Endodermal cell (in vitro differentiated cells): ENCODE data around the gene ATP6V1G1. TPM values are rescaled to one million over a fixed set of nuclear protein-coding genes. Genes with fewer than 3 reads are reported as not detected.

Experiments used
- DNase-seq: peaks from one replicate; pipeline ENCODE4 v3.0.0-alpha.2; 2017
- H3K27ac ChIP-seq: 2 replicates; pipeline ENCODE4 v1.5.1; 2013; ENCODE audit warnings: mild to moderate bottlenecking, low read depth, low read length, moderate library complexity
- H3K27me3 ChIP-seq: 2 replicates; pipeline ENCODE4 v1.6.1; 2013; ENCODE audit warnings: mild to moderate bottlenecking, low read length, moderate library complexity; ENCODE audit not compliant: insufficient read depth, control insufficient read depth, poor library complexity, severe bottlenecking
- H3K36me3 ChIP-seq: 2 replicates; pipeline ENCODE4 v1.7.0; 2013; ENCODE audit warnings: mild to moderate bottlenecking, low read length, moderate library complexity; ENCODE audit not compliant: control insufficient read depth, insufficient read depth
- H3K4me1 ChIP-seq: one replicate; pipeline ENCODE4 v1.7.0; 2013; ENCODE audit warnings: low read length; ENCODE audit not compliant: control insufficient read depth, insufficient read depth
- H3K4me3 ChIP-seq: 2 replicates; pipeline ENCODE4 v1.5.1; 2013; ENCODE audit warnings: mild to moderate bottlenecking, low read length, moderate library complexity
- H3K9ac ChIP-seq: 2 replicates; pipeline ENCODE4 v1.6.1; 2013; ENCODE audit warnings: mild to moderate bottlenecking, low read length, moderate library complexity; ENCODE audit not compliant: poor library complexity, severe bottlenecking; ENCODE audit errors: extremely low read depth
- H3K9me3 ChIP-seq: 2 replicates; pipeline ENCODE4 v1.6.1; 2013; ENCODE audit warnings: mild to moderate bottlenecking, low read length, moderate library complexity; ENCODE audit not compliant: control insufficient read depth
- H3K27ac Mint-ChIP-seq: 2 replicates; pipeline ENCODE4 v1.8.0; 2020; ENCODE audit warnings: mixed read lengths
- H3K27me3 Mint-ChIP-seq: 2 replicates; pipeline ENCODE4 v1.8.0; 2021; ENCODE audit warnings: mild to moderate bottlenecking, mixed read lengths; ENCODE audit not compliant: insufficient read depth
- H3K36me3 Mint-ChIP-seq: 2 replicates; pipeline ENCODE4 v1.8.0; 2020; ENCODE audit warnings: low read depth, mixed read lengths
- H3K4me1 Mint-ChIP-seq: 2 replicates; pipeline ENCODE4 v1.8.0; 2020; ENCODE audit warnings: mixed read lengths
- H3K4me3 Mint-ChIP-seq: 2 replicates; pipeline ENCODE4 v1.8.0; 2020; ENCODE audit warnings: mild to moderate bottlenecking, moderate library complexity, mixed read lengths
- H3K9me3 Mint-ChIP-seq: 2 replicates; pipeline ENCODE4 v1.8.0; 2020; ENCODE audit warnings: mild to moderate bottlenecking, mixed read lengths
- CTCF ChIP-seq: fragments of 200-600 bp; sonication (generic); conservative IDR thresholded peaks from 2 replicates; pipeline ENCODE4 v1.5.0; 2021; ENCODE audit warnings: antibody characterized with exemption, mild to moderate bottlenecking
- WGBS, 2 experiments: methylation state at CpG; one replicate each; pipeline versions ENCODE4 v1.1.5 to v1.1.7; 2013; ENCODE audit warnings: missing lambda C conversion rate in 2 of 2, mixed read lengths in 1 of 2; ENCODE audit not compliant: insufficient coverage in 1 of 2, insufficient read length in 1 of 2; 5-methylcytosine and 5-hydroxymethylcytosine counted together
- total RNA-seq, 2 donors: library from RNA; stranded (reverse); fragmentation: NEBNext Ultra II Directional in 1 of 2; extraction: Animal tissue kit (Norgen Biotek cat#: 25700) in 1 of 2; gene quantifications; 2 replicates in 1 of 2; 3 replicates in 1 of 2; pipeline ENCODE4 v1.2.1, GENCODE V29; 2021

ATP6V1G1 gene
- total RNA-seq, 2 donors from 2014 or later: 123 TPM

DNA sequence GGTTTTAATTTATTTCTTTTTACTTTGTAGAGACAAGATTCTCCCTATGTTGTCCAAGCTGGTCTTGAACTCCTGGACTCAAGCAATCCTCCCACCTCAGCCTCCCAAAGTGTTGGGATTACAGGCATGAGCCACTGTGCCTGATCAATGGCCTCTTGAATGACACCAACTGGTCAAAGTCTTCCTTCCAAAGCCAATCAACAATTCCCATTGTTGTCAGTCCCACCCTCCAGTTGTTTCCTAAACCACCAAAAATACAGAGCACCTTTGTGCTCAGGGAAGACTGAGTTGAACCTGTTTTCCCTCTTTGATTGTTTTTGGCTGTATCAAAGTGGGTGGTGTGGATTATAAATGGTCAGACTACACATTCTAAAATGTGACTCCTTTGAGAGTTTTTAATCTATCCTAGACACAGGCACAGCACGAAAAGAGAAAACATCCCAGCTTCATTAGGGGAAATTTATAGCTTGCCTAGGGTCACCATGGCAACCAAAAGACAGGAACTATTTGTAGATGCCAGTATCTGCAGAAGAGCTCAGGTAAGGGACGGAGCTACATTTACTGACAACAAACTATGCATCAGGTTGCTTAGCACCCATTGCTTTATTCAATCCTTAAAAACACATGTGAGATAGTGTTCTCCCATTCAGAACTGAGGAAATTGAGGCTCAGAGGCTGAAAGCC, 27.6 kb upstream of the ATP6V1G1 start:
- H3K9ac ChIP-seq: no peak overlapping the region
- peaks cover 5% of the 10 kb centered on the region for H3K9me3 Mint-ChIP-seq
- no peaks in the 10 kb centered on the region for H3K27me3 ChIP-seq
- no peaks in the 10 kb centered on the region for H3K27me3 Mint-ChIP-seq
- no peaks in the 10 kb centered on the region for H3K36me3 Mint-ChIP-seq
- H3K27ac Mint-ChIP-seq: no peak overlapping the region
- no peak overlapping the region for H3K4me3 ChIP-seq
- H3K9me3 ChIP-seq: peaks cover 7% of the 10 kb centered on the region
- no peak overlapping the region for H3K27ac ChIP-seq
- H3K4me3 Mint-ChIP-seq: no peak overlapping the region
- no peaks in the 10 kb centered on the region for H3K36me3 ChIP-seq
- DNase-seq: no peak
- WGBS, 2 experiments: 83 to 87% methylated on average over 2 of the region's 2 CpGs
- TF ChIP-seq CTCF: no peak
- peaks cover 13% of the 10 kb centered on the region for H3K4me1 ChIP-seq
- H3K4me1 Mint-ChIP-seq: peaks cover 24% of the 10 kb centered on the region

DNA sequence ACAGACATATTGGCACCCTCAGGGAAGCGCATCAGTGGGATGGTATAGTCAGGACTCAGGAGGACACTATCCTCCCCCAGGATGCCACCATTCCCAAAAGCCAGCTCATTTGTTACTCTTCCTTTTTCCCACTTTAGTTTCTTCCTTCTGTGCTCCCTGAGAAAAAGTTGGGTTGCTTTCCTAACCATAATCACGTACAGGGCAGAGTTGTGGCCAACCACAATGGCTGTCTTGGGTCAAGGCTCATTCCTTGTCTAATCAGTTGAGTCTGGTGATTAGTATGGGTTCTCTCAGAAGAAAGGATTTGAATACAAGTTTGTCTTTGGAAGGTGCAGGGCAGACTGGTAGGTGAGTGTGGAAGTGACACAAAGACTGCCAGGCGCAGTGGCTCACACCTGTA, 26.6 kb upstream of the ATP6V1G1 start:
- Mint-ChIP-seq H3K27me3 (no peaks in the 10 kb centered on the region), H3K9me3 (peaks cover 7% of the 10 kb centered on the region), H3K27ac (no peak overlapping the region), H3K36me3 (no peaks in the 10 kb centered on the region), H3K4me1 (peaks cover 24% of the 10 kb centered on the region), H3K4me3 (no peak overlapping the region)
- H3K27ac ChIP-seq: no peak overlapping the region
- no peaks in the 10 kb centered on the region for H3K27me3 ChIP-seq
- no peak overlapping the region for H3K9ac ChIP-seq
- WGBS, 2 experiments: 91 to 100% methylated on average over 1 to 3 of the region's 3 CpGs
- TF ChIP-seq CTCF: no peak
- H3K4me1 ChIP-seq: peaks cover 13% of the 10 kb centered on the region
- no peak overlapping the region for H3K4me3 ChIP-seq
- H3K36me3 ChIP-seq: no peaks in the 10 kb centered on the region
- no peak for DNase-seq
- peaks cover 7% of the 10 kb centered on the region for H3K9me3 ChIP-seq

- H3K9me3 ChIP-seq: peaks cover 3% of the 10 kb centered on the region
- 91 to 93% methylated on average over 7 of the region's 7 CpGs for WGBS, 2 experiments
- no peaks in the 10 kb centered on the region for H3K36me3 ChIP-seq
- H3K36me3 Mint-ChIP-seq: no peaks in the 10 kb centered on the region
- H3K27me3 ChIP-seq: no peaks in the 10 kb centered on the region
- DNase-seq: no peak
- TF ChIP-seq CTCF: no peak
- no peaks in the 10 kb centered on the region for H3K27me3 Mint-ChIP-seq
- H3K27ac Mint-ChIP-seq: no peak overlapping the region
- no peak overlapping the region for H3K27ac ChIP-seq
- H3K9ac ChIP-seq: no peak overlapping the region
- peaks cover 13% of the 10 kb centered on the region for H3K4me1 ChIP-seq
- H3K9me3 Mint-ChIP-seq: peaks cover 3% of the 10 kb centered on the region
- H3K4me1 Mint-ChIP-seq: peaks cover 24% of the 10 kb centered on the region
- H3K4me3 ChIP-seq: no peak overlapping the region
- H3K4me3 Mint-ChIP-seq: no peak overlapping the region
These were observed 25.8 kb upstream of the ATP6V1G1 start for GRCh38 chr9:114561771-114562170.
